GM18951 (cell line): ENCODE results near the gene SMIM9.
"Not testable (repeated sequence)": the region's sequence is repeated elsewhere in the genome, so short reads cannot be mapped to it uniquely, and the experiment has no call there.

ENCODE experiments used
- POLR2A ChIP-seq: IDR thresholded peaks from 4 replicates; pipeline ENCODE4 v1.6.1; 2011; ENCODE audit warnings: mild to moderate bottlenecking; ENCODE audit not compliant: insufficient read length, insufficient read depth; ENCODE audit errors: extremely low read depth
- in situ Hi-C: fragments of 300-500 bp; cut with MboI; formaldehyde crosslinking; loops from one replicate; pipeline ENCODE4 v1.12.0; 2022; ENCODE audit warnings: low sequenced_read_pairs, mixed read lengths, inconsistent platforms; ENCODE audit not compliant: unreplicated experiment

The SMIM9 gene

DNA sequence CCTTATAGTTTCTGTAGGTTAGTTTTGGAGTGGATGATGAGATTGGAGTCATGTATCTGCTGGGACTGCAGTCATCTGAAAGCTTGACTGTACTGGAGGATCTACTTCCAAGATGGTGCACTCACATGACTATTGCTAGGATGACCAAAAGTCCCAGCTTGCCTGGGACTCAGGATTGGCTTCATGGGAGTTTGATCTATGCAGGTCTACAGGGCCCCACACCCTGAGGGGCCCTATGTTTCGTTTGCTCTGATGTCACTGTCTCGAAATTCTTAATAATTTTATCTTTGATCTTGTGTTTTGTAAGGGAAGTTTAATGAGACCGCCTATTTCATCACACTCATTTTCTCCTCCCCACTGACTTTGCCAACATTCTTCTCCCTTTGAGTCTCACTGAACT is at the start of gene SMIM9:
TSS of gene SMIM9 (minus strand) at position 101 of the 400 bp plus-strand sequence. CDS start 3,806 bp downstream, outside the sequence.
- no peak for TF ChIP-seq POLR2A
- in situ Hi-C loops, result loop anchor here (25.0 kb wide), 1 partner anchor 247 kb away; the partner anchor contains the start of gene CTAG1A

DNA sequence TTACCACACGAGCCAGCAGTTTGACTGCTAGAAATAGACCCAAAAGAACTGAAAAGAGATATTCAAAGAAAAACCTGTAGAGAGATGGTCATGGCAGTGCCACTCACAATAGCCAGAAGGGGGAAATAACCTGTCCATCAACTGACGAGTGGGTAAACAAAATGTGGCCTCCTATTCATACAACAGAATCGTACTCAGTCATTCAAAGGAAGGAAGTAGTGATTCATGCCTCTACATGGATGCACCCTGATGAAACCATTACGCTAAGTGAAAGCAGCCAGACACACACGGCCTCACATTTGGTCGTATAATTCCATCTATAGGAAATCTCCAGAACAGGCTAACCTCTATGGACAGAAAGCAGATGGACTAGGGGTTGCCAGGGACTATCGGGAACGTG is 49.6 kb upstream of the SMIM9 start:
- in situ Hi-C loops, result not testable (repeated sequence)

DNA sequence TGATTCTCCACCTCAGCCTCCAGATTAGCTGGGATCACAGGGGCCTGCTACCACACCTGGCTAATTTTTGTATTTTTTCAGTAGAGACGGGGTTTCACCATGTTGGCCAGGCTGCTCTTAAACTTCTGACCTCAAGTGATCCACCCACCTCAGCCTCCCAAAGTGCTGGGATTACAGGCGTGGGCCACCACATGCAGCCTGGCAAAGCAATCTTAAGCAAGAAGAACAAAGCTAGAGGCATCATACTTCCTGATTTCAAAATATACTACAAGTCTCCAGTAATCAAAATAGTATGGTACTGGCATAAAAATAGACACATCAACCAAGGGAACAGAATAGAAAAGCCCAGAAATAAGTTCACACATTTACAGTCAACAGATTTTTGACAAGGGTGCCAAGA is 38.9 kb upstream of the SMIM9 start:
- TF ChIP-seq POLR2A, result no peak
- in situ Hi-C loops, result no loop called here

DNA sequence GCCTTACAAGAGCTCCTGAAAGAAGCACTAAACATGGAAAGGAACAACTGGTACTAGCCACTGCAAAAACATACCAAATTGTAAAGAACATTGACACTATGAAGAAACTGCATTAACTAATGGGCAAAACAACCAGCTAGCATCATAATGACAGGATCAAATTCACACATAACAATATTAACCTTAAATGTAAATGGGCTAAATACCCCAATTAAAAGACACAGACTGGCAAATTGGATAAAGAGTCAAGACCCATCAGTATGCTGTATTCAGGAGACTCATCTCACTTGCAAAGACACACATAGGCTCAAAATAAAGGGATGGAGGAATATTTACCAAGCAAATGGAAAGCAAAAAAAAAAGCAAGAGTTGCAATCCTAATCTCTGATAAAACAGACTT is 34.1 kb upstream of the SMIM9 start:
- in situ Hi-C loops, result not testable (repeated sequence)

DNA sequence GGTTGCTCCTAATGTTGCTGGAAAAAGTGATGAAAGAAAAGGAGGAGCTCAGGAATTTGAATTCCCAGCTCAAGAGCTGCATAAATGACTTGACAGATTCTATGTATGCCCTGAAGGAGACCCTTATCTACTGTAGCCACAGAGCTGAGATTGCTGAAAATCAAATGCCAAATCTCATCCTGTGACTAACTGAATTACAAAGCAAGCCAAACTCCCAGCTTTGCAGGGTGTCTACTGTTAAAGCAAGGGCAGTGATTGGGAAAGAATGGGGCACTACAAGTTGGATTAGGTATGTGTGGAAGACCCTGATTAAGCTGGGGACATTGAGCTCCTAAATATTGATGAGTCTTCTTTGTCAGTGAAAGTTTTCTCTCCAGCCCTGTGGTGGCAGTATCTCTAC is 20.8 kb upstream of the SMIM9 start:
- in situ Hi-C loops, result no loop called here
- TF ChIP-seq POLR2A, result no peak

DNA sequence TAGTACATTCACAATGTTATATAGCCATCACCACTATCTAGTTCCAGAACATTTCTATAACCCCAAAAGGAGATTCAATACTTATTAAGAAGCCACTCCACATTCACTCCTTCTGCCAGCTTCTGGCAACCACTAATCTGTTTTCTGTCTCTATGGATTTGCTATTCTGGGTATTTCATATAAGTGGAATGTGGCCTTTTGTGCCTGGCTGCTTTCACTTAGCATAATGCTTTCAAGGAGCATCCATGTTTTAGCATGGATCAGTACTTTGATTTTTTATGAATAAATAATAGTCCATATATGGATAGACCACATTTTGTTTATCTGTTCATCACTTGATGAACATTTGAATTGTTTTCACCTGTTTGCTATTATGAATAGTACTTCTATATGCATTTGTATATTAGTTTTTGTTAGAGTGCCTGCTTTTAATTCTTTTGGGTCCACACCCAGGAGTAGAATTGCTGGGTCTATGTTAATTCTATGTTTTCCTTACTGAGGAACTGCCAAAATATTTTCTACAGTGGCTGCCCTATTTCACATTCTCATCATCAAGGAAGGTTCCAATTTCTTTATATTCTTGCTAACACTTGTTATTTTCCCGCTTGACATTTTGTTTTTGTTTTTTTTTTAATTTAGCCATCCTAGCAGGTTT is 16.6 kb upstream of the SMIM9 start:
- in situ Hi-C loops, result no loop called here
- no peak for TF ChIP-seq POLR2A

DNA sequence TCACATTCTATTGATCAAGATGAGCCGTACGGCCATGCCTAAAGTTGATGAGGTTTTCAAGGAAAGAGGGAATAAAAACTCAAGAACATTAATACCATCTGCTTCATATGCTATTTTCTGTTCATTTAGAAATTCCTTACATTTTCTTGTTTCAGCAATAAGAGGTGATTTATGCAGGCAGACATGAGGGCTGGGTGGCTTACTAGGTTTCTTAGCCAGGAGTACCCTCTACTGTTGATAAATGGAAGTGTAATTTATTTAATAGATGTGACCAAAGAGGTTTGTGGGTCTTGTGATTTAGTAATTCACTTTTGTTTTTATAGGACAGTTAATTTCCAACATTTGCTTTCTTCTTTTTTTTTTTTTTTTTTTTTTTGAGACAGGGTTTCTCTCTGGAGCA is 6.4 kb upstream of the SMIM9 start:
- no peak for TF ChIP-seq POLR2A
- in situ Hi-C loops, result loop anchor here (25.0 kb wide), 1 partner anchor 254 kb away; the partner anchor contains the start of gene CTAG1A

DNA sequence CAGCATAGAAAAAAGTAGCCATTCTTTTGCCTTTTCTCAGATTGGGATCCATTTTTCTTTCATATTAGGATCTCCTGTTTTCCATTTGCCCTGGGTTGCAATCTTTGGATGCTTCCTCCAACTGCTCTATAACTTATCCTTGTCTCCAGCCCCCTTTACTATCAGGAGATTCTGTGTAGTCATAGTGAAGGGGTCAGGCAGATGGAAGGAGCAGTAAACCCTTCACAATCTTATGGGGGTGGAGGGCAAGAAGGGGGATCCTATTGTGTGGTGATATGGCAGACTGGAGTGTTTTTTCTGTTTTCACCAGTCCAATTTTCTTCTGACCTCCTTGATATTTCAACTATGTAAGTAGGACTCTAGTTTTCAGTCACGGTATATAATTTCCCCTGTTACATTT is 1.7 kb upstream of the SMIM9 start:
- in situ Hi-C loops, result loop anchor here (25.0 kb wide), 1 partner anchor 249 kb away; the partner anchor contains the start of gene CTAG1A
- TF ChIP-seq POLR2A, result no peak

DNA sequence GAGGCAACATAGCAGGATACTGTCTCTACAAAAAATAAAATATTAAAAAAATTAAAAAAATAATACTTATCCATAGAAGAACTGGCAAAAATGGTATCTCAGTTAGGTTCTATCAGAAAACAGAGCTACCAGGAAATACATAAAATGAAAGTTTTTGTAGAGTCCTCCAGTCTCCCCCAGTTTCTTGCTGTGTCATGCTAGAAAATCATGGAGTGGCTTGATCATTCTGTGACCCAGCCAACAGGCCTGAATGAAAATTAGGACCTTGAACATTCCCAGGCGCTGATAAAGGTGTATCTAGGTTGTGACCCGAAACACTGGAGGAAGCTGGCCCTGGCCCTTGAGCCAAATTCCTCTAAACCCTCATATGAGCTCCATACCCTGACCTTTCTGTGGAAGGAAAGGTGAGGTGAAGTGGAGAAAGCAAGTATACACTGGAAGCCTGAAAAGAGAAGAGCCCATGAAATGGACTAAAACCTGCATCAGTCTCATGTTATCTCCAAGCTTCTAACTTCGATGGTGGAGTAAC is 652 bp downstream of the SMIM9 start:
- in situ Hi-C loops, result loop anchor here (25.0 kb wide), 1 partner anchor 247 kb away; the partner anchor contains the start of gene CTAG1A

DNA sequence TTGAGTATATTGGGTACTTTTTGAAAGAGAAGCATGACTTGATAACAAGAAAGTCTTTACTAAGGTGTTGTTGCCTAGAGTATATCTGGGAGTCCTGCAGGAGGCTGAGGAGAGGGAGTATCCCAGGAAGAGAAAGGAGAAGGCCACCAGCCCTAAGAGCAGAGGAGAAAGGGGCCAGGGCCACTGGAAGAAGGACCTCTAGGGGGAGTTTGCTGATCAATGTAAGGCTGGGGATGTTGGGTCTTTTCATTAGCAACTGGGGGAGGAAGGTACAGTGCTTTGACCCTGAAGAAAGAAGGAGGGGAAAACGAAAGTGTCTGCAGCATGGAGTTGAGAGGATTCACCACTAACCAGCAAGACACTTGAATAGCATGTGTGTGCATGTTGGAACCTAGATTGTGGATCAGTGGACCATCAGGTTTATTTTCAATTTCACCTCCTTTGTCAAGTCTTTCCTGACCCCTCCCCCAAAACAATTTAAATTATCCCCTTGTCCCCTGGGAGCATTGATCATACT is 4.5 kb downstream of the SMIM9 start:
- in situ Hi-C loops, result loop anchor here (25.0 kb wide), 1 partner anchor 243 kb away; the partner anchor contains the start of gene CTAG1A
- no peak for TF ChIP-seq POLR2A

More for the DNA sequence above, 652 bp downstream of the SMIM9 start:
- no peak for TF ChIP-seq POLR2A

DNA sequence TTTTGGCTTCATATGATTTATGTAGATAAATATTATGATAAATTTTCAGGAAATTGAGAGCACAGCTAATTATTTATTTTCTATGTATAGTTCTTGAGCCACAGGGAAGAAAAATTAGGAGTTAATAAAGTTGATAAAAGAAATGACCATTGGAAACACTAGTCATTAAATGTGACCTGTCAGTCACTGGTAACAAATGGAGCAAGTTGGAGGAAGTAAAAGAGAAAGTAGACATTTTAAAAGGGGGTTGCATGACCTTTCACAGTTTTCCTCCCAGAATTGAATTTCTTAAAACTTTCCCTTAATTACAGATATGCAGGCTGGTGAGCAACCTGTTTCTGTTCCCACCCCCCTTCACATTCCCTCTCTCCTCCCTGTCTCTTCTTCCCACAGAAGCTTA is 5.3 kb downstream of the SMIM9 start:
- TF ChIP-seq POLR2A, result no peak
- in situ Hi-C loops, result loop anchor here (25.0 kb wide), 1 partner anchor 242 kb away; the partner anchor contains the start of gene CTAG1A

DNA sequence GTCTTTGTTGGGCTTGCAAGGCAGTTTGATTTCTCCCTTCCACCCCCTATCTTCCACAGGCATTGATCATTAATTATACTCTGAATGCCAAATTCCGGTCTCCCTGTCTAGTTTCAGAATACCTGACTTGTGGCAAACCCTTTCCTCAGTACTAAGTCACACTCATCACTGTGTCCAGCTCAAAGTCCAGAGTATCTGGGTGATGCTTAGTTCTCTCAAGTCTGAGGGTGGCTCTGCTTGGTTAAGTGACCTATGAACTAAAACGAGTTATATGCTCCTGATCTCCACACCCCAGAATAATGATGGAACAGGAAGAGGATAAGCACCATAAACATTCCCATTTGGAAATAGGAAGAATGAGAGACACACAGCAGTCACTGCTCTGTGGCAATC is 6.5 kb downstream of the SMIM9 start:
- TF ChIP-seq POLR2A, result no peak
- in situ Hi-C loops, result loop anchor here (25.0 kb wide), 1 partner anchor 241 kb away; the partner anchor contains the start of gene CTAG1A

DNA sequence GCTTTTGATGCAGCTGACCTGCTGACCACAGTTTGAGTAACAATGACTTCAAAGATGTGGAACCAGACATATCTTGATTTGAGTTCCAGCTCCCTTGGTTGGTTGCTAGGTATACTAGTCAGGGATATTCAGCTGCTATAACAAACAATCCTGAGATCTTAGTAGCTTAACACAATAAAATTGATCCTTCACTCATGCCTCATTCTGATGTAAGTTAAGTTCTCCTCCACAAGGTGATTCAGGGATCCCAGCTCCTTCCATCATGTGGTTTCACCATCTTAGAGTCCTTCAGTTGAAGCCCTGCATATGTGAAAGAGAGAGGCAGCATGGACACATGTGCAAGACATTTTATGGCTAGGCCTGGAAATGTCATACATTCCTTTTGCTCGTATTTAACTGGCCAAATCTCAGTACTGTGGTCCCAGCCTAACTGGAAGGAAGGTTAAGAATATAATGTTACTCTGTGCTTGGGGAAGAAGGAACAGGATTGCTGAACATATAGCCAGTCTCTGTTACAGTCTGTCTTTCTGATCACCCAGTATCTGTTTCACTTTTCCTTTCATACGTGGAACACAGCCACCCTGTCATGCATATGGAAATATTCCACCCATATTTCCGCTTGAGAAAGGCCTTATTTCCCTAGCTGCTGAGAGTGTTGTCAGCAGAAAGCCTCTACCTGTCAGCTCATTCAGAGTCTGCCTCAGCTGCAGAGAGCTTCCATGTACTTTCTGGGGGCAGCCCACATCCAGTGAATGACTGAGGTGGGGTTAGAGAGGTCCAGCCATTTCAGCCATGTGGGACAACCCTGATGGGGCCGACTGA is 7.1 kb downstream of the SMIM9 start:
- in situ Hi-C loops, result loop anchor here (25.0 kb wide), 1 partner anchor 240 kb away; the partner anchor contains the start of gene CTAG1A
- peak; percentile 36 for TF ChIP-seq POLR2A

DNA sequence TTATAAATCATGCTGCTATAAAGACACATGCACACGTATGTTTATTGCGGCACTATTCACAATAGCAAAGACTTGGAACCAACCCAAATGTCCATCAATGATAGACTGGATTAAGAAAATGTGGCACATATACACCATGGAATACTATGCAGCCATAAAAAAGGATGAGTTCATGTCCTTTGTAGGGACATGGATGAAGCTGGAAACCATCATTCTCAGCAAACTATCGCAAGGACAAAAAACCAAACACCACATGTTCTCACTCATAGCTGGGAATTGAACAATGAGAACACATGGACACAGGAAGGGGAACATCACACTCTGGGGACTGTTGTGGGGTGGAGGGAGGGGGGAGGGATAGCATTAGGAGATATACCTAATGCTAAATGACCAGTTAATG is 8.9 kb downstream of the SMIM9 start:
- in situ Hi-C loops, result loop anchor here (25.0 kb wide), 1 partner anchor 238 kb away; the partner anchor contains the start of gene CTAG1A
